GM21360 (cell line): ENCODE results near the gene PPP4R4.

ENCODE experiments used
- ATAC-seq: cut with Tn5 transposase; IDR thresholded peaks from one replicate; pipeline ENCODE4 v1.9.1; 2021; ENCODE audit warnings: mild to moderate bottlenecking, moderate library complexity; ENCODE audit not compliant: unreplicated experiment

PPP4R4 gene

GRCh38 chr14:94303111-94303510 is 129.0 kb downstream of the PPP4R4 start:
- ATAC-seq = no peak

GRCh38 chr14:94304243-94304642 is 130.1 kb downstream of the PPP4R4 start:
- no peak for ATAC-seq

GRCh38 chr14:94305620-94306019 is 131.5 kb downstream of the PPP4R4 start:
- no peak for ATAC-seq

DNA sequence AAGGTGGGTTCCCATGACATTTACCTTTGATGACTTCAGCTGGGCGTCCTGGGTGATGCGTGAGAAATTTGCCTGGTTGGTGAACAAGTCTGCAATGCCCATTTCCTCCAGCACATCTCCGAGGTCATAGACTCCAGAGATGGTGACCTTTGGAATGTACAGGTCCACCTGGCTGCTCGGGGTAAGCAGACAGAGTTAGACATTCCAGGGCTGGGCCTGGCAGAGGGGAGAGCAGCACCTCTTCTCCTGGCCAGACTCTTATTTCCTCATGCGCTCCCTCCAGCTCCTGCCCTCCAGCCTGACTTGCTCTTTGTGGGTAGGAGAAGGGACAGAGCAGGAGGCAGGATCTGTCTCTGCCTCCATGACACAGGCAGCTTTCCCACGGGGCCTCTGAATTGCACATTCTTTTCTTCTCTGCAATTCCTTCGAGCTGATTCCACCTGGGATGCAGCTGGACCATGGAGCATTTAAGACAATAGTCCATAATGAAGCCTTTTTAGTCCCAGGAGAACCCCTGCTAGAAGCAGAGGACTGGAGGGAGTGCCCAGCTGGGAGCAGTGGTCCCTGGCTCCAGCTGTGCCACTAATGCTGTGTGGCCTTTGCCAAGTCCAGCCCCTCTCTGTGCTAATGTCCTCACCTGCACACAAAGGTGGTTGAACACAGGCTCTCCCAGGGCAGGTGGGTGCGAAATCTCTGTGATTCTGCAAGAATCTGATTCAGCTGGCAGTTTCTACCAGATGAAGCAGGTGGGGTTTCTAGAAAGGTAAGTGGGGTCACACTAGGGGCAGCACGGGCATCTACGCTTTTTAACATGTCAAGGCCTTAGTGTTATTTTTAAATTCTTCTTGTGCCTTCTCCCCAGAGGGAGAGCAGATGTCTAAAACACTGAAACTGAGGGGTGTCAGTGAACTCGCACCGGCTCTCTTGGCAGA is 132.2 kb downstream of the PPP4R4 start:
- ATAC-seq = no peak

DNA sequence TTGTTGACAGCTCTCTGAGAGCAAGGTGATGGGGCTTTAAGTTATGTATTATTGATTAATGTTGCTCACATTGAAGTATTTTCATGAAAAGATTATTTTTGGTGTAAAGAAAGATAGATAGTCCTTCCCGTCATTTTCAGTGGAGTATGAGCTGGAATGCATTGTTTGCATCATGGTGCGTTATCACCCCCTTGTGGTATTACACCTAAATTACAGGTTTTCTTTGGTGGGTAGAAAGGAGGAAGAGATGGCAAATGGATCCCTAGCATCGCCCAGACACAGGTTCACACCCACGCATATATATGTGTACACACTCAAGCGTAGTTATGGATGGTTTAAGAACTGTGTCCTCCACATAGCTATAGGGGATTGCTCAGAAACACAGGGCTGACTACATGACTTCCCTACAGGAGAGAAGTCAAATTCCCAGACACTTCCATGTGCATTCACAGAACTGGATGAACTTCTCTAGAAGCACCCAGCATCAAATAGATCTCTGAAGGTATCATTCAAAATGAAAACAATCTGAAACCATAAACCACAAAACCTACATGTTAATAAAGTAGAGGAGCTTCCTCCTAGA is 133.4 kb downstream of the PPP4R4 start:
- ATAC-seq = no peak

DNA sequence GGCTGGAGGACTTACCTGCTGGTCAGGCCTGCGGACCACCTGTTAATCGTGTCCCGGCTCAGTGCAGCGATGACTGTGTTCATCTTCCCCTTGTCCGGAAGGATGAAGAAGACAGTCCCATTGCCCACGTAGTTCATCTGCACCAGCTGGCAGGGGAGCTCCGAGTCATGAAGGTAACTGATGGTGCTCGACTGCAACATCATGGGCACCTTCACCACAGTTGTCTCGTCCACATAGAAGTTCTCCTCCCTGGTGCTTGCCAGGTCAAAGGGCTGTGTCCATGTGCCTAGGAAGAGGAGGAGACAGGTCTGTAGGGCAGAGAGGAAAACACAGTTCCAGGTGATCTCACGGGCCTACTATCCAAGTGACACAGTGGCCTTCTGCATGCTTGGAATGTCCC is 135.6 kb downstream of the PPP4R4 start:
- no peak for ATAC-seq

DNA sequence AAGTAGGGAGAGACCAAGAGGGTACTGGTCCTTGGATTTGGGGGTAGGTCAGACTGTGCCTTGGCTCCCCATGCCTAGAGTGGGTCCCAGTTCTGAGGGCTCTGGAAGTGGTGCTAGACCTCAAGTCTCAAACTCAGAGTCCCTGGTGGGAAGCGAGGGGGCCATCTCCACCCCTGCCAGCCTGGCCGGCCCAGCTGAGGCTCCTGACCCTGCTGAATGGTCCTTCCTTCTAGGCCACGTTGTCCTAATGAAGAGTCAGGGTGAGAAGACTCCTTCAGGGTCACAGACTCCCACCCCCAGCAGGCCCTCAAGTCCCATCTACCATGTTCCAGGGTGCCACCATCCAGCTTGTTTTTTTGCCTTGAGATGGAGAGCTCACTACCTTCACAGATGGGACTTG is 136.1 kb downstream of the PPP4R4 start:
- no peak for ATAC-seq

DNA sequence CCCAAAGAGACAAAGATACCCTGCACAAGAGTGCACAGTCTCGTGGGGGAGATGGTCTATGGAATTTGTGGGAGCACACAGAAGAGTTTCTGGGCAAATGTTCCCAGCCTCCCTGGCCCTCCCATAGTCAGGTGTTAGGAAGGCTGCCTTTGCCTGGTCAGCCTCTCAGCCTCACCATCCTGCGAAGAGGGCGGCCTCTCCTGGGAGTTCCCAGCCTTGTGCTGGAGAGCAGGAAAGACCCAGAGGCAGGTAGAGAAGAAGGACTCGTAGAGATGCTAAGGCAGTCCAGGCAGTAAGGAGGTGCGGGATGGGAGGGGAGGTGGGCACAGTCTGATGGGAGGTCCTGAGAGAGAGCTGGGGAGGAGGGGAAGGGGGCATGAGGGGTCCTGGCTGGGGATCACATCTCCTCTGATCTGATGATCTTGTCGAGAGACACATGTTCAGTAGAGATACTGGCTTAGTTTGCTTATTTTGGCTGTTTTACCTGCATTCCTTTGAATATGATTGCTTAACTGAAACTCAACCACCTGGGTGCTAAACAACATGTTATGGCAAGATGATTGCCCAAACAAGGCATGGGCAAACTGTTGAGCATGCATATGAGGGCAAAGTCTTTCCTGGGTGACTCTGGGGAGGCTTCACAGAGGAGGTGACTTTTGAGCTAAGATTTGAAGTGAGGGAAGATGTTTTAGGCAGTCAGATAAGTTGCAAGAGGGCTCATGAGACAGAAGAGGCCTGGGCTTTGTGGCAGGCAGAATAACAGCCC is 138.5 kb downstream of the PPP4R4 start:
- ATAC-seq = no peak

GRCh38 chr14:94313991-94314655 is 140.0 kb downstream of the PPP4R4 start:
- ATAC-seq = no peak

- no peak for ATAC-seq
These were observed 140.8 kb downstream of the PPP4R4 start for GRCh38 chr14:94314890-94315289.

DNA sequence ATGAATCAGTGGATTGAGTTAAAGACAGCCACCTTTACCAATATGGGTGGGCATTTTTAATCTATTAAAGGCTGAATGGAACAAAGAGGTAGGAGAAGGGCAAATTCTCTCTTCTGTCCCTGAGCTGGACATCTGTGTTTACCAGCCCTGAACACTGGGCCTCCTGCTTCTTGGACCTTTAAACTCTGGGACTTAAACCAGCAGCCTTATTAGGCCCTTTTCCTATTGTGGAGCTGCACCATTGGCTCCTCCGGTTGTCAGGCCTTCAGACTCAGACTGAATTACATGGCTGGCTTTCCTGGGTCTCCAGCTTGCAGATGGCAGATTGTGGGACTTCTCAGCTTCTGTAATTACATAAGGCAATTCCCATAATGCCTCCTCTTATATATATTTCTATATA is 142.6 kb downstream of the PPP4R4 start:
- ATAC-seq = no peak

DNA sequence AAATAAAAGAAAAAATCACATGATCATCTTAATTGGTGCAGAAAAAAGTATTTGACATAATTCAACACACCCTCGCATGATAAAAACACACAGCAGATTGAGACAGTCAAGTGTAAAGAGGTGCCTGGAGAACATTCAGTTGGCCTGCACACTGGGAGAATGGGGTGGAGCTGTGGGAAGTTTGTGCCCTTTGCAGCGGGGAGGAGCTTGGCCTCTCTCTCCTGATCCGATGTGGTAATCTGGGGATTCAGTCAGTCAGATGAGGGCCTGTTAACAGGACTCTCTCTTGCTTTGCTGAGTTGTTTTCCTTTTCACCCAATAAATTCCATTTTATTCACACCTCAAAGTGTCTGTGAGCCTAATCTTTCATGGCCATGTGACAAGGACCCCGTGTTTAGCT is 143.1 kb downstream of the PPP4R4 start:
- ATAC-seq = no peak

DNA sequence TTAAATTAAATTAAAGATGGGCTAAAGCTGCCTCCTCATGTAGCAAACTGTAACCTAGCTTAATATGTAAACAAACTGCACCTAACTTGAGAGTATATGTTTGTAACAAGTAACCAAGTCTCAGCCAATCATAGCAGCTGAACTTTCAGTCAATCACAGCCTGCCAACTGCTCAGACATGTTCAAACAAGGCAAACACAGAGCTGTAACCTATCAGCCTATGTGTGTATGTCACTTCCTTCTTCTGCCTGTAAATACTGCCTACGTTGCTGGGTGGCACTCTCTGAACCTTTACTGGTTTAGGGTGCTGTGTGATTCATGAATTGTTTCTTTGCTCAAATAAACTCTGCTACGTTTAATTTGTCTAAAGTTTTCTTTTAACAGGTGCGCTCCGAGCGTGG is 146.1 kb downstream of the PPP4R4 start:
- ATAC-seq = no peak

DNA sequence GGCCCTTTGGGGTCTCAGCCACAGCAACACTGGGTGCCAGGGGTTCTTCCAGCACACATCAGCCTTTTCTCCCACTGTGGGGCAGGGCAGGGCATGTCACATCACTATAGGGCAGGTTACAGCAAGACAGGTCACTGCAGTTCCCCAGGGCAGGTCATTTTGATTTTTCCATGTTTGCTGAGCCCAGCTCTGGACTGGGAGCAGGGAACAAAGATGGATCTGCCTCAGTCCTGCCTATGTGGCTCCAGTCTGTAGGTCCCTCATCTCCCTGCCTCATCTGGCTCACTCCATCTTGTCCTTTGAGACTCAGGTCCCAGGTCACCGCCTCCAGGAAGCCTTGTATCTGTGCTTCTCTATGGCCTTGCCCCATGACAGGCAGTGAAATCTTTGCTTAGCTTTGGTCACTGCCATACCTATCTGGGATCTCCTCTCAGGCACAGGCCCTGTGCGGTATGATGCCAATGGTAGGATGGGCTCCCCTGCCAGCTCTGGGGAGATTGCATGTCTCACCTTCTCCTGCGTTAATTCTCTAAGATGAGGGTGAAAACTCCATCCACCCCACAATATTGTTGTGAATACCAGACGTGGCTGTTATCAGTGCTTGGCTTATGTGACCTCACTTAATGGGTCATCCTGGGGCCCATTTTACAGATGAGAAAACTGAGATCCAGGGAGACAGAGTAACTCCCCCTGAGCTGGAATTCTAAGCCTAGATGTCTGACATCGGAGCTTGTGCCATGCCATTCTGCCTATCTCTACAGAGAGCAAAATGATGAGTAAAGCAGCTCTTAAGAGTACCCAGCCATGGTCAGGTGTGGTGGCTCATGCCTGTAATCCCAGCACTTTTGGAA is 147.5 kb downstream of the PPP4R4 start:
- ATAC-seq = no peak

- ATAC-seq = no peak
These were observed 148.8 kb downstream of the PPP4R4 start, which contains the start of gene SERPINA6 for GRCh38 chr14:94322648-94323570. Gene SERPINA6, minus strand, starts transcription at chr14:94323336. Its CDS starts 8,688 bp downstream, at chr14:94314648.

DNA sequence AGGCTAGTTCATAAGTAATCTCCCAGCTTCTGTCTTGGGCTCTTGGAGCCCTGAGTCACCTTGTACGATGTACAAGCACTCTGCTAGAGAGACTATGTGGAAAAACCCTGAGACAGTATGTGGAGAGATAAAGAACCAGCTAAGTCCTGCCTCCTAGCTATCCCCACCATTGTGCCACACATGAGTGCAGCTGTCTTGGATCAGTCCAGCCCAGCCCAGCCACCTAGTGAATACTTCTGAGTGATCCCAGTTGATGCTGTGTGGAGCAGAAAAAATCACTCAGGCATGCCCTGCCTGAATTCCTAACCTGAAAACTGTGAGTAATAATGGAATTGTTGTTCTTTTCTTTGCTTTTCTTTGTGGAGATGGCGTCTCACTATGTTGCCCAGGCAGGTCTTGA is 154.1 kb downstream of the PPP4R4 start:
- ATAC-seq = no peak
